Measurements from ENCODE around the gene RETSAT. TPM values are rescaled to one million over a fixed set of nuclear protein-coding genes. Genes with fewer than 3 reads are reported as not detected.

The RETSAT gene
- total and polyA plus RNA-seq, 9 donors, result 7.9 to 19.2 (median 14.6) TPM

DNA sequence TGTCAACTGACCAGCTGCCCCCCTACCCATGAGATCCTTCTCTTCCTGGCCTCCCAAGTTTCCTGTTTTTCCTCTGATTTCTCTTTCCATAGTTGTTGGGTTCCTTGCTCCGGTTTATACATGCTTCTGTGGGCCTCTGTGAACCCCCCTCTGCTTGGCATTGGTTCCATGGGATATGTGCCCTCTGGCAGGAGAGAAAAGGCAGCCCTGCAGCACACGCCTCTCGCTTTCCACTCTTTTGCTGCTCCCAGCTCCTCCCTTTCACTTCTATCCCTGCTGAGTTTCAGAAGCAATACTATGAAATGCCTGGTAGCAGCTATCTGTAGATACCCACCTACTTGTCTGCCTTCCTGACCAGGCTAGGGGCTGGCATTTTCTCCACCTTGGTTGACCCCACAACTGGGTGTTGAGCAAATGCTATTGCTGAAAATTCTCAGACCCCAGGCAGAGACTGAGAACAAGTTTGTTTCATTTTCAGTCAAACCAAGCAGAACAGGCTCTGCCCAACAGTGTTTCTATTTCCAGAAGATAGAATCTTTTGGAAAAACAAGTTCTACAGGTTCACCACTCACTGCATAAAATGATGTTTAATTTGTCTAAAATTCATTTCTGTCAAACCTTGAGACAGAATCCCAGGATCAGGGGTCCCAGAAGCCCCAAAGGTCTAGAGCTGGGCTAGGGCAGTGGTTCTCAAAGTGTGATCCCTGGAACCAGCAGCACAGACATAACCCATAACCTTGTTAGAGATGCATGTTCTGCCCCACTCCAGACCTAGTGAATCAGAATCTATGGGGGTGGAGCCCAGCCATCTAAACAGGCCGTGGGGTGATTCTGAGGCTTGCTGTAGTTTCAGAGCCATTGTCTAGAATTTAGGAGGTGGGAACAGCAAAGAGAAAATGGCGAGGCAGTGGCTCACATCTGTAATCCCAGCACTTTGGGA is 42.5 kb upstream of the RETSAT start:
- Histone ChIP-seq H3K36me3 (ENCODE audit: control insufficient read depth, insufficient read depth, low read length) (peaks cover 14% of the 10 kb centered on the region), H3K27ac (ENCODE audit: low read length) (peak overlapping the region; percentile 7), H3K4me1 (ENCODE audit: control insufficient read depth, insufficient read depth, low read length) (peaks cover 7% of the 10 kb centered on the region), H3K4me3 (ENCODE audit: low read length) (no peak overlapping the region), H3K9me3 (replicated peaks; ENCODE audit: control insufficient read depth, low read depth, low read length) (no peaks in the 10 kb centered on the region), H3K27me3 (ENCODE audit: control insufficient read depth, insufficient read depth, low read length) (no peaks in the 10 kb centered on the region)
- 93% methylated on average over 2 of the region's 5 CpGs for WGBS (ENCODE audit: insufficient coverage)
- peak; percentile 46 for DNase-seq

DNA sequence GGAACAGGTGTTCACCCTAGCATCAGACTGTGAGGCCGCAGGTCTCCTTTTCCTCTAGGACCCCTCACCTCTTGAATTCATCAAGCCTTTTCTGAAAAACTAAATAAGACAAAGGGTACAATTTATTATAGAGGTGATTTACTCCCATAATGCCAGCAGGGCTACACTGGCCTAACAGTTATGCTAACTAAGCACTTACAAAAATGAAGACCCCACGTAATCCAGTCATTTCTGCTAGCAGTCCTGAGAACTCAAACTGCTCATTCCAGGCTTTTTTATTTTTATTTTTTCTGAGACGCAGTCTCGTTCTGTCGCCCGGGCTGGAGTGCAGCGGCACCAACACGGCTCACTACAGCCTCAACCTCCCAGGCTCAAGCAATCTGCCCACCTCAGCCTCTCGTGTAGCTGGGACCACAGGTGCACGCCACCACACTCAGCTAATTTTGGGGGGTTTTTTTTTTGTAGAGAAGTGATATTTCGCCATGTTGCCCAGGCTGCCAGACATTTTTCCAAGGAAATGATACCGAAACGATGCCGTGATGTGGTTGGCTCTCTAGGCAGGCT is 41.7 kb upstream of the RETSAT start:
- Histone ChIP-seq H3K36me3 (ENCODE audit: control insufficient read depth, insufficient read depth, low read length) (peaks cover 22% of the 10 kb centered on the region), H3K27me3 (ENCODE audit: control insufficient read depth, insufficient read depth, low read length) (no peaks in the 10 kb centered on the region), H3K4me3 (ENCODE audit: low read length) (no peak overlapping the region), H3K4me1 (ENCODE audit: control insufficient read depth, insufficient read depth, low read length) (peaks cover 7% of the 10 kb centered on the region), H3K9me3 (replicated peaks; ENCODE audit: control insufficient read depth, low read depth, low read length) (no peaks in the 10 kb centered on the region), H3K27ac (ENCODE audit: low read length) (no peak overlapping the region)
- DNase-seq, result no peak
- 97% methylated on average over 5 of the region's 14 CpGs for WGBS (ENCODE audit: insufficient coverage)

DNA sequence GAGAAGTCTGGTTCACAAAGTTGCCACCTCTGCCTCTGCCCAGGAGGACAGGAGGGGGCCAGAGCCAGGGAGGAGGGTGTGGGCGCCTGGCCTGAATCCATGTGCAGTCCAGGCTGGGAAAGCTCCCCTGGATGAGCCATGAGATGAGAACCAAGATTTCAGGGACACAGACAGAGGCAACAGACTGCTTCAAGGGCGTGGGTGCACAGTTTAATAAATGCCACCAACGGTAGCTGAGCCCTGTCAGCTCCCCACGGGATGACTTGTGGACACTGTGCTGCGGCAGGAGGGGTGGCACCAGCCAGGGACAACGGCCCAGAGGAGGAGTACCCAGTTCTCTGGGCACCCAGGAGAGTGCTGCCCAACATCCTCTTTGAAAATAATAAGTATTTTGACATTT is 40.6 kb upstream of the RETSAT start:
- H3K36me3 ChIP-seq (ENCODE audit: control insufficient read depth, insufficient read depth, low read length), result peaks cover 32% of the 10 kb centered on the region
- DNase-seq, result no peak
- H3K9me3 ChIP-seq (replicated peaks; ENCODE audit: control insufficient read depth, low read depth, low read length), result no peaks in the 10 kb centered on the region
- H3K4me3 ChIP-seq (ENCODE audit: low read length), result no peak overlapping the region
- H3K27ac ChIP-seq (ENCODE audit: low read length), result no peak overlapping the region
- no peaks in the 10 kb centered on the region for H3K27me3 ChIP-seq (ENCODE audit: control insufficient read depth, insufficient read depth, low read length)
- peaks cover 7% of the 10 kb centered on the region for H3K4me1 ChIP-seq (ENCODE audit: control insufficient read depth, insufficient read depth, low read length)
- 83% methylated on average over 5 of the region's 6 CpGs for WGBS (ENCODE audit: insufficient coverage)

DNA sequence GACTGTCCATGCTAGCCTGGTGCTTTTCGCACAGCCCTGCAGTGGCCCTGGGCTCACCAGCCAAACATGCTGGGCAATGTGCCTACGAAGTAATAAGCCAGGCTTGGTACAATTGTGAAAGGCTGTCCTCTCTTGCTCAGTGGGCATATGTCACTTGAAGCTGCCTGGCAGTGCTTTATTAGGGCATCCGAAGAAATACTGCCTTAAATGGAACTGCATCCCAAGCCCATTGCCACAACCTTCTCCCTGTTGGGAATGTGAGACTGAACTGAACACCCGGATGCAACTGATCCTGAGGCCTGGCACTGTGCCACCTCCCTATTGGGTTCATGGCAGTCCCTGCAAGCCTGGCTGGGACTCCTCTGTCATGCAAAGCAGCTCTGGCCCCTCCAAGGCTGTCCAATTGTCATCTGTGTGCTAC is 39.9 kb upstream of the RETSAT start:
- no peak for DNase-seq
- Histone ChIP-seq H3K4me1 (ENCODE audit: control insufficient read depth, insufficient read depth, low read length) (peaks cover 7% of the 10 kb centered on the region), H3K27ac (ENCODE audit: low read length) (no peak overlapping the region), H3K4me3 (ENCODE audit: low read length) (no peak overlapping the region), H3K9me3 (replicated peaks; ENCODE audit: control insufficient read depth, low read depth, low read length) (no peaks in the 10 kb centered on the region), H3K36me3 (ENCODE audit: control insufficient read depth, insufficient read depth, low read length) (peaks cover 39% of the 10 kb centered on the region), H3K27me3 (ENCODE audit: control insufficient read depth, insufficient read depth, low read length) (no peaks in the 10 kb centered on the region)
- WGBS (ENCODE audit: insufficient coverage), result 88% methylated on average over 4 of the region's 4 CpGs

DNA sequence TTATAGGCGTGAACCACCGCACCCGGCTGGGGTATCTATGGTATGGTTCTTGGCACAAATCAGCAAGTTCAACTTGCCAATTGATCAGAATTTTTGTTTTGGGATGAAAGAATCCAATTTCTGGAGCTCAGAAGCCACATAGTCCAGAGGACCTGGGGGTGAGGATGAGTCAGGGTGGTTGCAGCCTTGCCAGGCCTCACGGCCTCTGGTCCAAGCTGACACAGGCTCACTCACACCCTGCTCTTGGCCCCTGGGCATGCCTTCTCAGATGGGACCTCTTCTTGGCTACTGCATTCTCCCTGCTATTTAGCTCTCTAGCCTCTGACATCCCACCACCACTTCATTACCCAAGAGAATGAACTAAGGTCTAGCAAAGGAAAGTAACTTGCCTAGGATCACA is 39.5 kb upstream of the RETSAT start:
- Histone ChIP-seq H3K27ac (ENCODE audit: low read length) (no peak overlapping the region), H3K4me1 (ENCODE audit: control insufficient read depth, insufficient read depth, low read length) (peaks cover 7% of the 10 kb centered on the region), H3K9me3 (replicated peaks; ENCODE audit: control insufficient read depth, low read depth, low read length) (no peaks in the 10 kb centered on the region), H3K27me3 (ENCODE audit: control insufficient read depth, insufficient read depth, low read length) (no peaks in the 10 kb centered on the region), H3K36me3 (ENCODE audit: control insufficient read depth, insufficient read depth, low read length) (peaks cover 40% of the 10 kb centered on the region), H3K4me3 (ENCODE audit: low read length) (no peak overlapping the region)
- DNase-seq, result no peak
- 100% methylated on average over 3 of the region's 4 CpGs for WGBS (ENCODE audit: insufficient coverage)

DNA sequence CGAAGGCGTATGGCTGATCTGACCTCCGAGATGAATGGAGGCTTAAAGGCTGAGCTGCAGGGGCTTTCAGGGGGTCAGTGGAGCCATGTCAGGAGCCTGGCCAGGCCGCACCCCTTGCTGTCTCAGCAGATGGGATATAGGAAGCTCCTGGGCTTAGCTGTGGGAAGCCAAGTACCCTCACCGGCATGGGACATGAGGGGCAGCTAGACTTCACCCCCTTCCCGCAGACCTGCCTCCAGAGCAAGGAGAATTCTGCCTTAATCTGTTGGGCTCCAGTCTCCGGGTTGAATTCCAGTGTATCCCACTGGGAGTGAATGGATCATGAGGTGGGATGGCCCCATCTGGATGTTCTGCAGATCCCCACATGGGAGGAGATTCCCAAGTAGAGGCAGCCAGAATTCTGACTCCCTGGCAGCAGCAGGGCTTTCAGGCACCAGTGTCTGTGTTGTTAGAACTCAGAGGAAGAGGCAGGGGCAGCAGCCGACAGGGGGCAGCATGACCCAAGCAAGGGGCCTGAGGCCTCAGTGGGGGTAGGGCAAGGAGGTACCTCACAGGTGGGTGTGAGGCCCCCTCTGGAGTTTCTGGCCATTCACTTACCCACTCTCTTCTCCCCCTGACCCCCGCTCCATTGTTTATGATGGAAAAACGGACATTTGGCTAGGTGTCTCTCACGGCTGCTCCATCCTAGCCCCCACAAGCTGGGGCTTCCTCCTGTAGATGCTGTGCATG is 36.8 kb upstream of the RETSAT start:
- Histone ChIP-seq H3K4me3 (ENCODE audit: low read length) (no peak overlapping the region), H3K36me3 (ENCODE audit: control insufficient read depth, insufficient read depth, low read length) (peaks cover 58% of the 10 kb centered on the region), H3K4me1 (ENCODE audit: control insufficient read depth, insufficient read depth, low read length) (peaks cover under 1% of the 10 kb centered on the region), H3K27ac (ENCODE audit: low read length) (no peak overlapping the region), H3K9me3 (replicated peaks; ENCODE audit: control insufficient read depth, low read depth, low read length) (no peaks in the 10 kb centered on the region), H3K27me3 (ENCODE audit: control insufficient read depth, insufficient read depth, low read length) (no peaks in the 10 kb centered on the region)
- DNase-seq, result peak; percentile 55
- 71% methylated on average over 6 of the region's 11 CpGs for WGBS (ENCODE audit: insufficient coverage)

DNA sequence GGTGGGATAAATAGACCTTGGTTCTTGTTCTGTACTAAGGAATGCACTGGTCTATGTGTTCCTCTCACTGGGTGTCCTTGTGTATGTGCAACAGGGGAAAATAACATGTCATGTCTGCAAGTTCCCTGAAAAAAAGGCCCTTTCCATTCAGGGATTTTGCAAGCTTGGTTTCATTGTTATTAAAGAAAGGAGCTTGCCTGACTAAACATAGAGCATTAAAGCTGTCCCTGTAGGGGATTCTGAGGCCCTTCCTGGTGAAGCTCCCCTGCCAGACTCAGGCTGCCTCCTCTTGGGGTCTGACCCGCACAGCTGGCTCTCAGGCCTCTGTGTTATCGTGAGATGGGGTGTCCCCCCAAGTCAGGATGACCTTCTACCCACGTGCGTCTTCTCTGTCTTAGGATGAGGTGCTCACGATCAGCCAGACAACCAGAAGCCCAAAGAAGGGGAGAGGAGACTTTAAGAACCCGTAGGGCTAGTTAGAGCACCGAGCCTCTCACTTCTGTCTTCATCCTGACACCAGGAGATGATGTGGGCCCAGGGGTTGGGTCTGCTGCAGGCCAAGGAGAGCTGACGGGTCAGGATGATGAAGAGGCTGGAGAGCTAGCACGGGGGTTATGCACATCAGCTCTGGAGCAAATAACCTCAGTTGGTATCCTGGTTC is 34.7 kb upstream of the RETSAT start:
- no peaks in the 10 kb centered on the region for H3K4me1 ChIP-seq (ENCODE audit: control insufficient read depth, insufficient read depth, low read length)
- DNase-seq, result no peak
- no peak overlapping the region for H3K4me3 ChIP-seq (ENCODE audit: low read length)
- peaks cover 67% of the 10 kb centered on the region for H3K36me3 ChIP-seq (ENCODE audit: control insufficient read depth, insufficient read depth, low read length)
- no peak overlapping the region for H3K27ac ChIP-seq (ENCODE audit: low read length)
- 83% methylated on average over 7 of the region's 9 CpGs for WGBS (ENCODE audit: insufficient coverage)
- no peaks in the 10 kb centered on the region for H3K27me3 ChIP-seq (ENCODE audit: control insufficient read depth, insufficient read depth, low read length)
- no peaks in the 10 kb centered on the region for H3K9me3 ChIP-seq (replicated peaks; ENCODE audit: control insufficient read depth, low read depth, low read length)

DNA sequence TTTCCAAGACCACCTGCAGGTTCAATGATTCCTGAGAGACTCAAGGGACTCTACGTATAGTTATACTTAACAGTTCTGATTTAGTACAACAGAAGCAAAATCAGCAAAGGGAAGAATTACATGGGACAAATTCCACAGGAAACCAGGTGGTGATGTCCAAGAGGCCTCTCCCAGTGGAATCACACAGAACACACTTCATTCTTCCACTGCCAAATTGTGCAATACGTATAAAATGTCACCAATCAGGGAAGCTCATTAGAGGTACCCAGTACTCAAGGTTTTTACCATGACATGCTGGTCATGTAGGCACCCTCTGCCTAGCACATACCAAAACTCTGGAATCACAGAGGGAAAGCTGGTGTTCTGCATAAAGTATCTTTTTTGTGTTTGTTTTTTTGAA is 33.4 kb upstream of the RETSAT start:
- no CpG with 5 or more reads among the region's 2 CpGs for WGBS (ENCODE audit: insufficient coverage)
- Histone ChIP-seq H3K9me3 (replicated peaks; ENCODE audit: control insufficient read depth, low read depth, low read length) (no peaks in the 10 kb centered on the region), H3K27me3 (ENCODE audit: control insufficient read depth, insufficient read depth, low read length) (no peaks in the 10 kb centered on the region), H3K4me1 (ENCODE audit: control insufficient read depth, insufficient read depth, low read length) (no peaks in the 10 kb centered on the region), H3K4me3 (ENCODE audit: low read length) (no peak overlapping the region), H3K36me3 (ENCODE audit: control insufficient read depth, insufficient read depth, low read length) (peaks cover 67% of the 10 kb centered on the region), H3K27ac (ENCODE audit: low read length) (no peak overlapping the region)
- no peak for DNase-seq

DNA sequence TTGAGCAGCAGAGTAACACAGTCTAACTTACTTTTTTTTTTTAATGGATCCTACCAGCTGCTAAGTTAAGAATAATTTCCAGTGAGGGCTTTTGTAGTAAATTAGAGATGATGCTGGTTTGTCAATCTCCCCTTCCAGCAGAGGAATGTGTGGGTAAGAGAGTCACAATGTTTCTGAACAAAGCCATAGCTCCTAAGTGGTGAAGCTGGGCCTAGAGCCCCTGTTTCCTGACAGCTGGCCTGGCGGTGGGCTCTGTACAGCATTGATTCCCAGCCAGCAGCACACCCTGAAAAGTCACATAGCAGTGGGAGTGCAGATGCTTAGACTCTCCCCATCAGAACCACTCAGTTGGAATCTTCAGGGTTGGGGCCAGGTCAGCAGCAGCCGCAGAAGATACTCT is 31.4 kb upstream of the RETSAT start:
- H3K4me3 ChIP-seq (ENCODE audit: low read length), result no peak overlapping the region
- DNase-seq, result no peak
- peaks cover under 1% of the 10 kb centered on the region for H3K9me3 ChIP-seq (replicated peaks; ENCODE audit: control insufficient read depth, low read depth, low read length)
- no peaks in the 10 kb centered on the region for H3K4me1 ChIP-seq (ENCODE audit: control insufficient read depth, insufficient read depth, low read length)
- WGBS (ENCODE audit: insufficient coverage), result 55% methylated on average over 2 of the region's 2 CpGs
- H3K36me3 ChIP-seq (ENCODE audit: control insufficient read depth, insufficient read depth, low read length), result peaks cover 56% of the 10 kb centered on the region
- H3K27ac ChIP-seq (ENCODE audit: low read length), result no peak overlapping the region
- no peaks in the 10 kb centered on the region for H3K27me3 ChIP-seq (ENCODE audit: control insufficient read depth, insufficient read depth, low read length)

DNA sequence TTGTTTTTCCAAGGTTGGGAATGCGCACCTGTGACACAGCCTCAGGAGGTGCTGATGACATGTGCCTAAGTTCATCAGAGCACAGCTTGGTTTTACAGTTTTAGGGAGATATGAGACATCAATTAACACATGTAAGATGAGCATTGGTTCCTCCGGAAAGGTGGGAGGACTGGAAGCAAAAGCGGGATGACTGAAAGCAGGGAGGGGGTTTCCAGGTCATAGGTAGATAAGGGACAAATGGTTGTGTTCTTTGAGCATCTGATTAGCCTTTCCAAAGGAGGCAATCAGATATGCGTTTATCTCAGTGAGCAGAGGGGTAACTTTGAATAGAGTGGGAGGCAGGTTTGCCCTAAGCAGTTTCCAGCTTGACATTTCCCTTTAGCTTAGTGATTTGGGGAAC is 29.5 kb upstream of the RETSAT start:
- no peaks in the 10 kb centered on the region for H3K4me1 ChIP-seq (ENCODE audit: control insufficient read depth, insufficient read depth, low read length)
- H3K4me3 ChIP-seq (ENCODE audit: low read length), result no peak overlapping the region
- peaks cover 2% of the 10 kb centered on the region for H3K9me3 ChIP-seq (replicated peaks; ENCODE audit: control insufficient read depth, low read depth, low read length)
- H3K27ac ChIP-seq (ENCODE audit: low read length), result no peak overlapping the region
- H3K36me3 ChIP-seq (ENCODE audit: control insufficient read depth, insufficient read depth, low read length), result peaks cover 48% of the 10 kb centered on the region
- no peaks in the 10 kb centered on the region for H3K27me3 ChIP-seq (ENCODE audit: control insufficient read depth, insufficient read depth, low read length)
- DNase-seq, result no peak
- WGBS (ENCODE audit: insufficient coverage), result 87% methylated on average over 4 of the region's 4 CpGs

Data from muscle of leg (tissue), 11 donors.